Measurements from ENCODE around the gene ETNK2. TPM values are rescaled to one million over a fixed set of nuclear protein-coding genes. Genes with fewer than 3 reads are reported as not detected.

The ETNK2 gene
- total RNA-seq, 4 donors from 2014 or later, result 6.1 to 21.1 (median 9.5) TPM

GRCh38 chr1:204154568-204155255 lies 2.9 kb upstream of the ETNK2 start:
- no peaks in the 10 kb centered on the region for H3K36me3 ChIP-seq
- no peak overlapping the region for H3K4me3 ChIP-seq
- H3K4me1 ChIP-seq, result peaks cover 0 to 29% (median 13%) of the 10 kb centered on the region in 3 donors
- TF ChIP-seq POLR2A (IDR thresholded peaks at IDR 0.05) (no peak), EP300 (IDR thresholded peaks at IDR 0.05) (no peak), POLR2AphosphoS5 (IDR thresholded peaks at IDR 0.05) (no peak), CTCF (IDR thresholded peaks at IDR 0.05) (no peak)
- H3K27ac ChIP-seq, result no peak overlapping the region
- no peak for ATAC-seq
- no peaks in the 10 kb centered on the region for H3K9me3 ChIP-seq
- peaks cover 71% of the 10 kb centered on the region for H3K27me3 ChIP-seq
- WGBS, 2 donors (ENCODE audit: low coverage in 1 of 2), result 94 to 100% methylated on average over 1 to 10 of the region's 15 CpGs

GRCh38 chr1:204153667-204154066 lies 1.8 kb upstream of the ETNK2 start:
- ATAC-seq, result no peak
- Histone ChIP-seq H3K9me3 (no peaks in the 10 kb centered on the region), H3K27ac (no peak overlapping the region), H3K4me1 (peaks cover 0 to 29% (median 13%) of the 10 kb centered on the region in 3 donors), H3K36me3 (no peaks in the 10 kb centered on the region), H3K4me3 (no peak overlapping the region), H3K27me3 (peaks cover 67% of the 10 kb centered on the region)
- WGBS, 2 donors (ENCODE audit: low coverage in 1 of 2), result 92 to 100% methylated on average over 1 to 2 of the region's 5 CpGs
- no peak for TF ChIP-seq CTCF (IDR thresholded peaks at IDR 0.05)
- TF ChIP-seq POLR2A (IDR thresholded peaks at IDR 0.05), result no peak
- TF ChIP-seq POLR2AphosphoS5 (IDR thresholded peaks at IDR 0.05), result no peak
- no peak for TF ChIP-seq EP300 (IDR thresholded peaks at IDR 0.05)

GRCh38 chr1:204152310-204153044 lies 633 bp upstream of the ETNK2 start:
- Histone ChIP-seq H3K4me1 (peaks cover 0 to 29% (median 13%) of the 10 kb centered on the region in 3 donors), H3K4me3 (peak overlapping the region; percentile 46 to 75), H3K27me3 (peaks cover 67% of the 10 kb centered on the region), H3K9me3 (no peaks in the 10 kb centered on the region), H3K27ac (peak overlapping the region in 3 of 4 donors; percentile 78 to 86 (median 84)), H3K36me3 (no peaks in the 10 kb centered on the region)
- no peak for TF ChIP-seq POLR2AphosphoS5 (IDR thresholded peaks at IDR 0.05)
- no peak for TF ChIP-seq POLR2A (IDR thresholded peaks at IDR 0.05)
- no peak for TF ChIP-seq EP300 (IDR thresholded peaks at IDR 0.05)
- TF ChIP-seq CTCF (IDR thresholded peaks at IDR 0.05), result no peak
- WGBS, 2 donors (ENCODE audit: low coverage in 1 of 2), result 51% methylated on average over 2 of the region's 25 CpGs; no CpG with 5 or more reads in 1 of the 2 donors
- no peak for ATAC-seq

GRCh38 chr1:204150702-204151551 lies 917 bp downstream of the ETNK2 start:
- Histone ChIP-seq H3K27me3 (peaks cover 51% of the 10 kb centered on the region), H3K36me3 (peaks cover 0 to 8% of the 10 kb centered on the region in 2 donors), H3K27ac (peak overlapping the region in 3 of 4 donors; percentile 78 to 86 (median 84)), H3K9me3 (no peaks in the 10 kb centered on the region), H3K4me1 (peaks cover 0 to 29% (median 13%) of the 10 kb centered on the region in 3 donors), H3K4me3 (peak overlapping the region; percentile 46 to 75)
- no peak for TF ChIP-seq CTCF (IDR thresholded peaks at IDR 0.05)
- TF ChIP-seq EP300 (IDR thresholded peaks at IDR 0.05), result no peak
- no peak for TF ChIP-seq POLR2AphosphoS5 (IDR thresholded peaks at IDR 0.05)
- no peak for TF ChIP-seq POLR2A (IDR thresholded peaks at IDR 0.05)
- peak; percentile 35 for ATAC-seq
- 61% methylated on average over 5 of the region's 33 CpGs; no CpG with 5 or more reads in 1 of the 2 donors for WGBS, 2 donors (ENCODE audit: low coverage in 1 of 2)
